ENCODE measurements around the gene PARD3.

GRCh38 chr10:34526758-34527730 lies 288.1 kb downstream of the PARD3 start:
- no peak for TF ChIP-seq CTCF (IDR thresholded peaks at IDR 0.05)
- no peak for TF ChIP-seq POLR2A (IDR thresholded peaks at IDR 0.05)
